ENCODE data around the gene RYR2. TPM values are rescaled to one million over a fixed set of nuclear protein-coding genes. Genes with fewer than 3 reads are reported as not detected.
A peak's percentile ranks its signal among the peaks of the same experiment; 100 is the strongest.

The RYR2 gene
- total RNA-seq, 4 donors from 2014 or later, result 0.20 to 0.60 (median 0.32) TPM

GRCh38 chr1:237035759-237036158 is 6.2 kb upstream of the RYR2 start:
- H3K4me3 ChIP-seq, result no peak overlapping the region
- H3K36me3 ChIP-seq, result no peaks in the 10 kb centered on the region
- no peaks in the 10 kb centered on the region for H3K4me1 ChIP-seq
- TF ChIP-seq CTCF (IDR thresholded peaks at IDR 0.05), result no peak
- no peak for TF ChIP-seq POLR2A (IDR thresholded peaks at IDR 0.05)
- WGBS, 2 donors, result 91 to 96% methylated on average over 1 of the region's 1 CpG
- H3K9me3 ChIP-seq, result no peaks in the 10 kb centered on the region
- no peak overlapping the region for H3K27ac ChIP-seq
- H3K27me3 ChIP-seq, result peaks cover 0 to 6% of the 10 kb centered on the region in 2 donors
- DNase-seq (ENCODE audit: low spot score in 2 of 2), result no peak

- WGBS, 2 donors, result 82 to 90% methylated on average over 6 of the region's 6 CpGs
- Histone ChIP-seq H3K9me3 (no peaks in the 10 kb centered on the region), H3K4me3 (no peak overlapping the region), H3K36me3 (no peaks in the 10 kb centered on the region), H3K27me3 (peaks cover 0 to 27% of the 10 kb centered on the region in 2 donors), H3K4me1 (peaks cover 0 to 15% (median 1%) of the 10 kb centered on the region in 4 donors), H3K27ac (no peak overlapping the region)
- TF ChIP-seq EP300 (IDR thresholded peaks at IDR 0.05) (no peak), CTCF (IDR thresholded peaks at IDR 0.05) (no peak), POLR2A (IDR thresholded peaks at IDR 0.05) (no peak)
- DNase-seq (ENCODE audit: low spot score in 2 of 2), result no peak
Observed at GRCh38 chr1:237038211-237038610, 3.8 kb upstream of the RYR2 start.

- Histone ChIP-seq H3K4me3 (no peak overlapping the region), H3K9me3 (no peaks in the 10 kb centered on the region), H3K4me1 (peaks cover 0 to 22% (median 2%) of the 10 kb centered on the region in 4 donors), H3K36me3 (no peaks in the 10 kb centered on the region), H3K27me3 (peaks cover 0 to 47% of the 10 kb centered on the region in 2 donors), H3K27ac (no peak overlapping the region)
- no peak for TF ChIP-seq CTCF (IDR thresholded peaks at IDR 0.05)
- no peak for TF ChIP-seq POLR2A (IDR thresholded peaks at IDR 0.05)
- no peak for TF ChIP-seq EP300 (IDR thresholded peaks at IDR 0.05)
- 71 to 74% methylated on average over 10 of the region's 10 CpGs for WGBS, 2 donors
- no peak for DNase-seq (ENCODE audit: low spot score in 2 of 2)
Observed at GRCh38 chr1:237040823-237041222, 1.2 kb upstream of the RYR2 start.

GRCh38 chr1:237041461-237041794 is 556 bp upstream of the RYR2 start:
- no peaks in the 10 kb centered on the region for H3K9me3 ChIP-seq
- DNase-seq (ENCODE audit: low spot score in 2 of 2), result no peak
- H3K36me3 ChIP-seq, result no peaks in the 10 kb centered on the region
- WGBS, 2 donors, result 16 to 21% methylated on average over 7 of the region's 7 CpGs
- H3K4me3 ChIP-seq, result peak overlapping the region in 1 of 4 donors; percentile 47
- TF ChIP-seq EP300 (IDR thresholded peaks at IDR 0.05) (no peak), POLR2A (IDR thresholded peaks at IDR 0.05) (no peak), CTCF (IDR thresholded peaks at IDR 0.05) (no peak)
- peaks cover 0 to 22% (median 2%) of the 10 kb centered on the region in 4 donors for H3K4me1 ChIP-seq
- no peak overlapping the region for H3K27ac ChIP-seq
- H3K27me3 ChIP-seq, result peaks cover 0 to 47% of the 10 kb centered on the region in 2 donors

- DNase-seq (ENCODE audit: low spot score in 2 of 2), result no peak
- TF ChIP-seq EP300 (IDR thresholded peaks at IDR 0.05) (no peak), CTCF (IDR thresholded peaks at IDR 0.05) (no peak), POLR2A (IDR thresholded peaks at IDR 0.05) (no peak)
- Histone ChIP-seq H3K27ac (no peak overlapping the region), H3K4me1 (peaks cover 0 to 22% (median 2%) of the 10 kb centered on the region in 4 donors), H3K4me3 (peak overlapping the region in 3 of 4 donors; percentile 15 to 47 (median 28)), H3K9me3 (no peaks in the 10 kb centered on the region), H3K36me3 (no peaks in the 10 kb centered on the region), H3K27me3 (peaks cover 0 to 47% of the 10 kb centered on the region in 2 donors)
- WGBS, 2 donors, result 0 to 2% methylated on average over 32 to 41 of the region's 41 CpGs
Observed at GRCh38 chr1:237042526-237042891, 525 bp downstream of the RYR2 start.

Data from tibial nerve (tissue), 4 donors.